ENCODE measurements around the gene GPAT2.
"Not testable (repeated sequence)": the region's sequence is repeated elsewhere in the genome, so short reads cannot be mapped to it uniquely, and the experiment has no call there.

The GPAT2 gene, protein sequence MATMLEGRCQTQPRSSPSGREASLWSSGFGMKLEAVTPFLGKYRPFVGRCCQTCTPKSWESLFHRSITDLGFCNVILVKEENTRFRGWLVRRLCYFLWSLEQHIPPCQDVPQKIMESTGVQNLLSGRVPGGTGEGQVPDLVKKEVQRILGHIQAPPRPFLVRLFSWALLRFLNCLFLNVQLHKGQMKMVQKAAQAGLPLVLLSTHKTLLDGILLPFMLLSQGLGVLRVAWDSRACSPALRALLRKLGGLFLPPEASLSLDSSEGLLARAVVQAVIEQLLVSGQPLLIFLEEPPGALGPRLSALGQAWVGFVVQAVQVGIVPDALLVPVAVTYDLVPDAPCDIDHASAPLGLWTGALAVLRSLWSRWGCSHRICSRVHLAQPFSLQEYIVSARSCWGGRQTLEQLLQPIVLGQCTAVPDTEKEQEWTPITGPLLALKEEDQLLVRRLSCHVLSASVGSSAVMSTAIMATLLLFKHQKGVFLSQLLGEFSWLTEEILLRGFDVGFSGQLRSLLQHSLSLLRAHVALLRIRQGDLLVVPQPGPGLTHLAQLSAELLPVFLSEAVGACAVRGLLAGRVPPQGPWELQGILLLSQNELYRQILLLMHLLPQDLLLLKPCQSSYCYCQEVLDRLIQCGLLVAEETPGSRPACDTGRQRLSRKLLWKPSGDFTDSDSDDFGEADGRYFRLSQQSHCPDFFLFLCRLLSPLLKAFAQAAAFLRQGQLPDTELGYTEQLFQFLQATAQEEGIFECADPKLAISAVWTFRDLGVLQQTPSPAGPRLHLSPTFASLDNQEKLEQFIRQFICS

DNA sequence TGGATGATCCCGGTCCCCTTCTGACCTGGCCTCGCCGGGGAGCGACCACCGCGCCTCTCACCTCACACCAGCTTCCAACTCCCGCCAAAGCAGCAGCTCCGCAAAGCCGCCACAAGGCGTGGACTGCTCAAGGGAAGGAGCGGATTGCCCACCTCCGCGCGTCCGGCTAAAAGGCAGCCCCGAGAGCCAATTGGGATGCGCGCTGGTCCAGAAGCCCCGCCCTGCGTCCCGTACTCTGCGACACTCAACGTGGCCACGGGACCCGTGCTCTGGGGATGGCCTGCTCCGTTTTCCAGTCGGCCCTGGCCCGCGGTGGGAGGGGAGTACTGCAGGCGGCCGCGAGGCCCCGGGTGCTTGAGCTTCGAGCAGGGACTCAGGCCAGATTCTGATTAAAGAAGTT, at the start of gene GPAT2:
Gene GPAT2 (minus strand): TSS at position 125 of the 400 bp plus-strand sequence. CDS start 2,557 bp downstream, outside the sequence.
- H3K4me3 ChIP-seq (ENCODE audit: low read depth, low read length), result not testable (repeated sequence)

DNA sequence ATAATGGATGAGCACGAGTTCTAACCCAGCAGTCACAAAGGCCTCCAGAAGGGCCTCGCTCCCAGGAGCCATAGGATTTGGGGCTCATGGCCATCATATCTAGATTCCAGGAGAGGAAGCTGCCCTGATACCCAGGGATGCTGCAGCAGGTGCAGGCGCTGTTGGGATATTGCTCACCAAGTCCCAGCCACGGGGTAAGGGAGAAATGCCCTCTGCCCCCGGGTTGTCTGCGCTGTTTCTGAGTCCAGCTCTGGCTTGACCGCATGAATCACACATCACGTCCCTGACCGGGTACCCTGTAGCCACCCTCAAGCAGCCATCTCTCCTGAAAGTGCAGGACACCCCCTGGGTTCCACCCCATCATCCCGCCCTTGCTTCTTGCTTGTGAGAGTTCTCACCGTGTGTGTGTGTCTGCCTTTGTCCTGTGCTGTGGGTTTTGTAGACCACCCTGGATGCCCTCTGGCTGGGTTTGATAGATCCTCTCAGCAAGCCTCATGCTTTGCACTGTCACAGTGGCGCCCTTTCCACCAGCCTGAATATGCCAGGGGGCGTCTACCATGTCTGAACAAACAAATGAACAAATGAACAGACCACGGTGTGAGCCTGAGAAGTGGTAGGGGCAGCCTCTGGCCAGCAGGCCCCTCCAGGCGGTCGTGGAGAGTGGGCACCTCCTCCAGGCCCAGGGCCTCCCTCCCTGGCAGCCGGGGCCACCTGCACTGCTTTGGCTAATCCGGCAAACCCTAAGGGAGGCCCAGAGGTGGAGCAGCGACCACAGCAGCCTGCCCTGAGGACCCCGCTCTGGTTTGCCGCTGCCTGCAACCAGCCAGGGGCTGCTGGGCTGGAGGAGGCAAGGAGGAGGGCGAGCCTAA, 49.5 kb upstream of the GPAT2 start:
- no peak overlapping the region for H3K4me3 ChIP-seq (ENCODE audit: low read depth, low read length)

DNA sequence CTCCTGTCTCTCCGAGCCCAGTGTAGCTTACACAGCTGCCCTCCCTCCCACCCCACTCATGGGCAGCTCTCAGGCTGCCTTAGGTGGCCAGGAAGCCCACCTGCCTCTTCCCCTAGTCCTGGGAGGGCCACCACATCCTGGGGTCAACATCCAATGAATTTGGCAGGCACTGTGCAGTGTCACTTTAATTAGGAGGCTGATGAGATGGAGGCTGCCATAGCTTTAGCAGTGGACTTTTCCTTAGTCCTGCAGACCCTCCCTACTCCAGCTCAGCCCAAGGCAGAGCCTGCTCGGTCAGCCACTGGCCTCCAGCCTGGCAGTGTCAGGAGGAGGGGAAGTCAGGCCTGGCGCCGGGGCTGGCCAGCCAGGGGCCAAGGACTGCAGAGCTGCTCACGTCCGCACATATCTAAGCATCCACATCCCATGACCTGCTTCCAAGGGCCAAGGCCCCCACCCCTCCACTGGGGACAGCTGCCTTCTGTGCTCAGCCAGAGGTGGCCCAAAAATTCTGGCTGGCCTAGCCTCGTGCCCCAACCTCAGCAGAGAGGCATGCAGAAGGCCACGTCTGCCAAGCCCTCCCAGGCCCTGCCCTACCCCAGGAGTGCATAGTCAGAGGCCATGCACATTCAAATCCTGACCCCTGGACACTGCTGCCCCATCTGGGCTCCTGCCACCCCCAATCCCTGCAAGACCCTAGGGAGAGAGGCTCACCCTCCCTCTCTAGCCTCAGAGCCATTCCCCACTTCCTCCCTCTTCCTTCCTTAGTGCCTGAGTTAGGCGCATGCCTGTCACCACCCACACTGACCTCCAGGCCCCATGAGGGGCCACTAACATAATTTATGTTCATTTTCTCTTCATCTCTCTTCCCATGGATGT, 48.6 kb upstream of the GPAT2 start:
- no peak overlapping the region for H3K4me3 ChIP-seq (ENCODE audit: low read depth, low read length)

DNA sequence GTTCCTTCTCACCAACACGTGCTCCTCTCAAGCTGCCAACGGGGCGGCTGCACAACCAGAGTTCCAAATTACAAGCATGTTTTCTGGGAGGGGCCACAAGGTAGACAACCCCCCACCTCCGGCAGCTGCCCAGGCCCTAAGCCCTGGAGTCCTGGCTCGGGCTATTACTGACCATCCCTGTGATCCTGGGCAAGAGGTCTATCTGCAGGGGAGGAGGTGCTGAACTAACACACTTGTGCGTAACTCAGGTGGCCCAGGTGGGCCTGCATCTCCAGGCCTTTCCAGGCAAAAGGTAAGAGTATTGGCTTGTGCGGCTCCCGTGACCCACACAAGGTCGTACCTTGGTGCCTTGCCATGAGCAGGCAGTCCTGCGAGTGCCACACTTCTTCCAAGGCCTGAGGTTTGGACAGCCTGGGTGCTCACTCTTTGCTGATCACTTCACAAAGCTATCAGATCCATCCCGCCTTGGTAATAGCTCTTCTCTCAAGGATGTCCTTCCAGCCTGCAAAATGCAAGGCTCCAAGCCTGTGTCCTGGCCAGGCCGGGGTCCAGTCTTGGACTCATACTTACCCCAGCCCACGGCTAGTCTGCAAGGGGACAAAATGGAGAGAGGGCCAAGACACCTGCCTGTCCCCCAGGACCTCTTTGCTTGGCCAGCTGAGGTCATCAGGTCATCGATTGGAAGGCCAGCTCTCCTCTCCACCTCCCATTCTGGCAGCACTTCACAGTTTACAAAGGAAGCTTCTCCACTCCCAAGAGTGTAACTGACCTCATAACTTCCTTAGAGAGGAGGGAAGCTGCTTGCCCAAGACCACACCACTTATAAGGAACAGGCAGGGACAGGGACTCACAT, 47.7 kb upstream of the GPAT2 start:
- H3K4me3 ChIP-seq (ENCODE audit: low read depth, low read length), result no peak overlapping the region

DNA sequence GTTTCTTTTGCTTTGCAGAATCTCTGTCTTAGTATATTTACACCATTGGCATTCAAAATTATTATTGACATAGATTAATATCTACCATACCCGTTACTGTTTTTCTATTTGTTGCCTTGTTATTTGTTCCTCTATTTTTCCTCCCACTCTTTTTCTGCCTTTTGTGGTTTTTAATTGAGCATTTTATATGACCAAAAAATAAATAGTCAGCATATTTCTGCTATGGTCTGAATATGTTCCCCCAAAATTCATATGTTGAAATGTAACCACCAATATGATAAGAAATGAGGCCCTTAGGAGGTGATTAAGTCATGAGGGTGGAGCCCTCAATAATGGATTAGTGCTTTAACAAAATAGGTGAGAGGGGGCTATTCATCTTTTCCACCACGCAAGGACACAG, 46.3 kb upstream of the GPAT2 start:
- no peak overlapping the region for H3K4me3 ChIP-seq (ENCODE audit: low read depth, low read length)

DNA sequence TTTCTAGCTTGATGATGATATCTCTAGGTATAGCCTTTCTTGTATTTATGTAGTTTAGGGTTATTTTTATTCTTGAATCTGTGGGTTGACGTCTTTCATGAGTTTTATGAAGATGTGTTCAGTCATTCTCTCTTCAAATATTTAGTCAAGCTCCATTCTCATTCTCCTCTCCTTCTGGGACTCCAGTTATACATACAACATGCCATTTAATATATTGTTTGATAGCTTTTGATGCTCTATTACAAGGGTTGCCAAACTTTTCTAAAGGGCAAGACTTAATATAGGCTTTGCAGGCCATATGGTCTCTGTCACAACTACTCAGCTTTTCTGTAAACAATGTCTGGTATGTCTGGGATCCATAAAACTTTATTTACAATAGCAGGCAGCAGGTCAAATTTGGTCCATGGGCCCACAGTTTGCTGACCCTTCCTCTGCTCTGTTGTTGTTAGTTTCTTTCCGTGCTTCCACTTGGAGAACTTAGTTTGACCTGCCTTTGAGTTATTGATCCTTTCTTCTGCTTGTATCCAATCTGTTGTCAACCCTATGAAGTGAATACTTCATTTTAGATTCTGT, 40.6 kb upstream of the GPAT2 start:
- H3K4me3 ChIP-seq (ENCODE audit: low read depth, low read length), result no peak overlapping the region

DNA sequence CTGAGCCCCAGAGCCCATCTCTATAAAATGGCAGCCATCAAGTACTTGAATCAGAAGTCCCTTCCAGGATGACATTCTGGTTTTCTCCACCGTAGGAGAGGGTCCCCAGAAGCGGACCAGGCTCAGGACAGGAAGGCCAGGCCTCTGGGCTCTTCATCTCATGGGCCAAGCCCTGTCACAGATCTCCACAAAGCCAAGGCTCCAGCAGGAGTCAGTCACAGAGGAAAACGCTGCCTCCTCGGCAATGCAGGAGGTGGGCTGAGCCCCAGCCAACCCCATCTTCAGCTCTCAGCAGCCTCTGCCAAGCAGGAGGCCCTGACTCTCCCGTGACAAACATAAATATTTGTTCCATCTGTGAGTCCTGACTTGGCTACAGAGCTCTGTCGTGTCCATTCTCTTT, 39.4 kb upstream of the GPAT2 start:
- no peak overlapping the region for H3K4me3 ChIP-seq (ENCODE audit: low read depth, low read length)

DNA sequence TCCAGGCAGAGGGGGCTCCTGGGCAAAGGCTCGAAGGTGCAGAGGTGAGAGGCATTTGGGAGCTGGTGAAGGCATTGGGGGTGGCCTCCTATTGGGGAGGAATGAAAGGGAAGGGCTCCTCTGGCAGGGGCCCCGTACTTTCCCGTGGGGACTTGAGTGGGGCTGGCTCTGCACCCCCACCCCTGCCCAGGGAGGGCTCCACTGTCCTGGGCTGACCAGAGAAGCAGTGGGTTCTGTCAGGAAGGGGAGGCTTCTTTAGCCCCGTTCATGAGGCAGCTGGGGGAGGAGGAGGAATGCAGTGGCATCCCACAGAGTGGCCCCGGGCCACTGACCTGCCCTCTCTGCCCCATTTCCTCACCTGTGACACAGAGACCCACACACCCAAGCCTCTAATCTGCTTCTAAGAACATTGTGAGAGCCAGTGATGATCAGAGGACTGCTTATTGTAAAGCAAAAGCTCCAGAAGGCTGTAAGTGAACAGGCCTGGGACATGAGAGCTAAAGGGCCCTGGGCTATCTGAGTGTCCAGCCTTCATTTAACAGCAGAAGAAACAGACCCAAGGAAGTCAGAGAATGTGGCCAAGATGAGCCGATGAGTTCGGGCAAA, 38.6 kb upstream of the GPAT2 start:
- H3K4me3 ChIP-seq (ENCODE audit: low read depth, low read length), result no peak overlapping the region

DNA sequence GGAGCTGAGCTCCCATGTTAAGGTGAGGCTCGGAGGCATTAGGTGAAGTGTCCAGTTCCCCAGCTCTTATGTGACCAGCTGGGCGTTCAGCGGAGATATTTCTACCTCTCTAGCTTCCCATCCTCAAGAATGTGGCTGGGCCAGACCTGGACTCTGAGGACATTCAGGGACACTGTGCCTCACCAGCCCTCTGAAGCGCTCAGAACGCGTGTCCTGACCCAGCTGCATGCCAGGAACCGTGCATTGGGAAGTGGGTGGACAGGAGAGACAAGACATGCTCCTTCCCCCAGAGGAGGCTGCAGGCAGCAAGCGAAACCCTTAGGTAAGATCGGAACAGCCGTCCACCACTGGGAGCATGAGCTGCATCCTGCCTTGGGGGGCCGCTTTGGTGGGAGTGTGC, 38.0 kb upstream of the GPAT2 start:
- H3K4me3 ChIP-seq (ENCODE audit: low read depth, low read length), result no peak overlapping the region

DNA sequence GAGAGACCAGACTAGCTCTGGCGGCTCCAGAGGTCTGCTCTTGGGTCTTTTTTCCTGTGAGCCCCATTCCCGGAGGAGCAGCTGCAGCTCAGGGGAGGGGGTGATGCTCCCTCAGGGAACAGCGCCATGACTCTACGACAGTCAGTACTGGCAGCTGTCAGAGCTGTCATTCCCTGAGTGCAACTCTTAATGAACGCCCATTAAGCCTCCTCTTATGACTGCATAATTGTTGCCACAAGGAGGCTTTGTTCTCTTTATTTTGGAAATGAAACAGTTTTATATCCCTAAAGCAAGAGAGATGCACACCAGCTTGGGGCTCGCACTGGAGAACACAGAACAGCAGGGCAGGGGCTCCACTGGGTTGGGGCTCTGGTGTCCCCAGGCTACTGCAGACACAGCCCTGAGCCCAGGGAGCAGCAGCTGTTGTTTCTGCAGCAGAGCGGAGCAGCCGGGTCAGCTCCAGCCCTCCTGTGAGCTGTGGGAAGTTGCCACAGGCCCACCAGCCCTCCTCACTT, 37.3 kb upstream of the GPAT2 start:
- H3K4me3 ChIP-seq (ENCODE audit: low read depth, low read length), result not testable (repeated sequence)

DNA sequence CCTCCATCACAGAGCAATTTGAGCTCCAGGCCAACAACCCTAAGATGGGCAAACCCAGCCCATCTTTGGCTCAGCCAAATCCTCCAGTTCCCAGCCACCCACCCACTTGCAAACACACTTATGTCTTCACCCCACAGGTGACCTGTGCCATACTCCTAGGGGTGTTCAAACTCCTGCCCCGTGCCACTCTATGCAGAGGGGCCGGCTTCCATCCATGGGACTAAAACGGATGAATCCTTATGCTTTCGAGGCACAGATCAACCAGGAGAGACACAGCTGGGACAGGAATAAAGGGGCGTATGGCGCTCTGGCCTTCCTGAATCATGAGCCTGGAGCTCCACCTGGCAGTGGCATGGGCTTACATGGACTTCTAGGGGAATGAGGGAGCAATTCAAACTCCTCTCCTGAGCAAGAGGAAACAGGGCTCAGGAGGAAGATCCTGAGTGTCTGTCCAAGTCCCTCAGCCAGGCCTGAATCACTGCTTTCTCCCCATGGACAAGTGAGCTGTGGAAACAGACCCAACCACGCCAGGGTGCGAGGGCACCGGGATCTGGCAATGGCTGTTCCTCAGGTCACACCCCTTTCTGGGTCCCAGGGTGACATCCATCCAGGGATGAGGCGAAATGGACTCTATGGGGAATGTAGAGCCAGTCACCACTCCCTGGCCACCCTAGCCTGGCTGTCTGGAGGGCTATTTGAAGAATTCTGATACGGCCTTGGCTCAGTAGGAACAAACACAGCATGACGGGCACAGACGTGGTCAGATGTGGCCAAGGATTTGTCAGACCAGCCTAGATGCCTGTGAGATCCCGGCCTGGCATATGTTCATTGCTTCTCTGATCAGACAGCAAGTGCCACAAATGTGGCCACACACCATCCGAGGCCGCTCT, 36.6 kb upstream of the GPAT2 start:
- H3K4me3 ChIP-seq (ENCODE audit: low read depth, low read length), result not testable (repeated sequence)

DNA sequence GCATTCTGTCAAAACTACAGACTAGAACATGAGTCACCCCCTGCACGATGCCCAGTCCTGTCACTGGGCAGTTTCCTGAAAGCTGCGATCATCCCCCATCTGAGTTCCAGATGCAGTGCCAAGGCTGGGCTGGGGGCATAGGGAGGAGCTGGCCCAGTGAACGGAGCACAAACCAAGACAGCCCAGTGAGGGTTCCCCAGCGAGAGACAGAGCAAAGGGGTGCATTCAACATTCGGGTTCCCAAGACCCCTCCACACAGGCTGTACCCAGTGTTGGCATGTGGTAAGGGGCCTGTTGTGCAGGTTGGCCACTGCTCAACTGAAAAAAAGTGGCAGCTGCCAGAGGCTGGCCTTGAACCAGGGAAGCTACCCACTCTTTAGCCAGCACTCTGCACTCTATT, 35.6 kb upstream of the GPAT2 start:
- H3K4me3 ChIP-seq (ENCODE audit: low read depth, low read length), result not testable (repeated sequence)

DNA sequence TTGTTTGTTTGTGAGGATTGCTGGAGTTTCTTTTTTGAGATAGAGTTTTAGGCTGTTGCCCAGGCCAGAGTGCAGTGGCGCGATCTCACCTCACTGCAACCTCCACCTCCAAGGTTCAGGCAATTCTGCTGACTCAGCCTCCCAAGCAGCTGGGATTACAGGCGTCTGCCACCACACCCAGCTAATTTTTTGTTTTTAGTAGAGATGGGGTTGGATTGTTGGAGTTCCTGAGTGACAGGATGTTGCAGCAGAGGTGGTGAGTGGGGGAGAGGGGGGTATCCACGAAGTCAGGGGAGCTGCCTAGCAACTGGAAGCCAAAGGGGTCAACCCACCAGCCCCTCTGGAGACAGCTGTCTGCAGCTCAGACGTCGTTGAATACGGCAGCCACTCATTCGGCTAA, 35.2 kb upstream of the GPAT2 start:
- not testable (repeated sequence) for H3K4me3 ChIP-seq (ENCODE audit: low read depth, low read length)

DNA sequence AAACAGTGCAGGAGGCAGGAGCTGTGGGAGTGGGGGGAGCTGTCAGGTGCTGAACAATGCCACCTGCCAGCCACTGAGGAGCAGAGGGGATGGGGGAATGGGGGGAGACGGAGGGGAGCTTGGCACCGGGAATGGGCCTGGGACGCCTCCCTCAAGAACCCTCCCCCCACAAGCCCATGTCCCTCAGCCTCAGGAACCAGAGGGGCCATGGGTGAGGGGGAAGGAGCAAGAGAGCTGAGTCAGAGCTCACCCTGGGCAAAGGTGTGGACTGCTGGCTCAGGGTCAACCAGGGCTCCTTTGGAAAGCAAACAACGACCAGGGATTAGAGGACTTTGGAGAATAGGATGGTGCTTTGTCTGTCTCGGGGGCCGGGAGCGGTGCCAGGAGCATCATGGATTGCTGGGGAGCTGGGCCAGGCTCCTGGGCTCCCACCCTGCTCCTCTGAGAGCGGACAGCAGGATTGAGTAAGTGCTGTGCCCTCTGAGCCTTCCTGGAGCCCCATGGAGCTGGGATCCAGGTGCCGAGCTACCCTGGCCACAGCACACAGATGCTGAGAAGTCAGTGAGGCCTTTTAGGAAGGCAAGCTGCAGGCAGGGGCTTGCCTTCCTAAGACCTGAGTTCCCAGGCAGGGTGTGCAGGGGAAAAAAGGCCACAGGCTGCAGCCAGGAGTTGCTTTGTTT, 33.3 kb upstream of the GPAT2 start:
- H3K4me3 ChIP-seq (ENCODE audit: low read depth, low read length), result not testable (repeated sequence)

DNA sequence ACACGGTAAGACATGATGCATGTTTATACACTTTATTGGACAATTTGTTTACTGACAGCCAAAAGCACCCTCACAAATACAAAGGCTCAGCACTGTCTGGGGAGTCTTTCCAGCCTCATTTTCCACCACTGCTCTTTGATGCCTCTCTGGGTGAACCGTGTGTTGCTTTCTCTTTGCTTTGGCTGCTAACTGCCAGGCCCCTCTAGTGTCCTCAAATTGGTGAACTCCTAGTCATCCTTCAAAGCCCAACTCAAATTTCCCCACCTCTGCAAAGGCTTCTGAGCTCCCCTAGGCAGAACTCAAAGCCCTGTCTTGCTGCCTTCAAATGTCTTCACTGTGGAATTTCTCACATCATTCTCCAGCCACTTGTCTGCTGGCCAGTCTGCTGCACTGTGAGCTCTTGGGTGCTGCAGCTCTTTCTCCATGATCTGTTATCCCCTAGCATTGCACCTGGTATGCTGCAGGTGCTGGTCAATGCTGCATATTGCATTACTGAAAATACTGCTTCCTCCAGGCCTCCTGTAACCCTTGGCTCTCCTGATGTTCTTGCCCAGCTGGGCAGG, 32.5 kb upstream of the GPAT2 start:
- H3K4me3 ChIP-seq (ENCODE audit: low read depth, low read length), result not testable (repeated sequence)

DNA sequence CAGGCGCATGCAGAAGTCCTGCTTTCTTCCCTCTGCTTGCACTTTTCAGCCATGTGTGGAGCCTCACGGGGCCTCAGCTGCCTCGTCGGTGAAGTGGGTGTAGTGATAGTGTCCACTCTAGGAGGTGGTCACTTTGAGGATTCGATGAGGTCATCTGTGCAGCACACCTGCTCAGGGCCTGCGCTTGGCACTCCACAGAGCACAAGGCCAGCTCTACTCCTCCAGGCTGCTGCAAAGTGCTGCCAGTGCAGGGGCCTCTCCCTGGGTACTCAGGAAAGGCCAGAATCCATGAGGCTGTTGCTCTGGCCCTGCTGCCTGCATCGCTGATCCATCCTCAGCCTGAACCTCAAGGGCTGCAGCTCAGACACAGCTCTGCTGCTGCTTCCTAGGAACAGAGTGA, 31.8 kb upstream of the GPAT2 start:
- not testable (repeated sequence) for H3K4me3 ChIP-seq (ENCODE audit: low read depth, low read length)

DNA sequence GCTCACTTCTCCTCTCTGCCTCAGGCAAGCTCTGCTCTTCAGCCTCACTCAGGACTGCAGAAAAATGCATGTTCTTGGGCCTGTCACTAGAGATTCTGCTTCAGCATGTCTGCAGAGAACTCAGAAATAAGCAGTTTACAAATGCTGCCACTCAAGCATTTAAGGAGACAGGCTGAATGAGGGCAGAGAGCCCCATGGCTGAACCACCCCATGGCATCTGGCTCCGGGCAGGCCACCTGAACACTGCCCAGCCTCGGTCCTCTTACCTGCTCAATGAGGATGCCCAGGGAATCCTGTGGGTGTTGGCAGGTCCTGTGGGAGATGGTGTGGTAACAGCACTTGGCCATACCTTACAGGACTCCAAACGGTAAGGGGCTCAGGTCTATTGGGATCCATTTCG, 31.2 kb upstream of the GPAT2 start:
- H3K4me3 ChIP-seq (ENCODE audit: low read depth, low read length), result not testable (repeated sequence)
